ENCODE results near the gene SLC12A2. TPM values are rescaled to one million over a fixed set of nuclear protein-coding genes. Genes with fewer than 3 reads are reported as not detected.

SLC12A2 gene
- total RNA-seq (2021; ENCODE audit: unreplicated experiment) (41.2 TPM), Bru-seq, nascent RNA (percentile 78 among the genes with signal in this experiment), BruChase-seq, experiment 1, labeled RNA remaining after a 6-hour chase (percentile 81 among the genes with signal in this experiment), BruChase-seq, experiment 2, labeled RNA remaining after a 2-hour chase (percentile 76 among the genes with signal in this experiment)
- polyA plus RNA-seq (2012), result 8.1 and 11.1 TPM in 2 replicates
- long read RNA-seq, full-length matches to known transcripts, result 15 of 43 reads
- long read RNA-seq, partial matches to known transcripts, result 19 of 43 reads
- long read RNA-seq, other reads (novel, unspliced or antisense), result 9 of 43 reads

- Histone ChIP-seq H3K4me1 (ENCODE audit: control insufficient read depth in 1 of 2, insufficient read depth in 2 of 2, low read length in 2 of 2) (peaks cover 14 to 25% of the 10 kb centered on the region in 2 experiments; a peak in 3 of 4 replicates), H4K20me1 (ENCODE audit: insufficient read depth) (peaks cover 5% of the 10 kb centered on the region; the same call in 1 of the 2 replicates), H3K27me3 (ENCODE audit: insufficient read depth, low read length) (no peaks in the 10 kb centered on the region), H3K4me3 (replicated peaks in 1 of 2; ENCODE audit: low read depth in 1 of 2, low read length in 2 of 2) (peak within 1 kb of the TSS; percentile 75 to 77), H3K36me3 (ENCODE audit: control insufficient read depth in 1 of 2, insufficient read depth in 2 of 2, low read length in 2 of 2) (no peaks in the 10 kb centered on the region), H2AFZ (ENCODE audit: low read depth, low read length, poor library complexity, severe bottlenecking) (peak within 1 kb of the TSS; percentile 37), H3K9me2 (ENCODE audit: insufficient read depth) (no peaks in the 10 kb centered on the region), H3K4me2 (ENCODE audit: low read length) (peak within 1 kb of the TSS; percentile 92), H3K79me2 (ENCODE audit: insufficient read depth, low read length) (peaks cover 81% of the 10 kb centered on the region), H3K9ac (ENCODE audit: low read length) (peak within 1 kb of the TSS; percentile 87), H3K27ac (ENCODE audit: low read depth, low read length) (peak within 1 kb of the TSS; percentile 97), H3K9me3 (ENCODE audit: control insufficient read depth in 1 of 2, insufficient read depth in 1 of 2, low read depth in 1 of 2, low read length in 2 of 2) (no peaks in the 10 kb centered on the region)
- ChIA-PET RAD21 (ENCODE audit: low non-redundant PET in 1 of 2, low total read pairs in 2 of 2, uncharacterized antibody in 2 of 2, unreplicated experiment in 2 of 2) (no interaction called here), POLR2A (interaction anchor here (1.5 to 1.7 kb wide), 2 partner anchors 42 to 205 kb away, joined by 4 read pairs; no protein-coding TSS in a partner anchor), CTCF (interaction anchor here (2.2 kb wide), 1 partner anchor 205 kb away, joined by 15 read pairs; no protein-coding TSS in a partner anchor)
- ATAC-seq (peak; percentile 73), DNase-seq (ENCODE audit: low read depth, low spot score) (peak; percentile 95)
- intact Hi-C loops (cut with micrococcal nuclease), result loop anchor here (1.0 to 5.0 kb wide), 3 partner anchors 174 to 326 kb away; no protein-coding TSS in a partner anchor
- BruUV-seq (replicated peaks), result no TSS peak
- no peak for TF ChIP-seq FOSL1 (IDR thresholded peaks at IDR 0.05; ENCODE audit: low read depth)
- peak; percentile 84 for TF ChIP-seq POLR2A (IDR thresholded peaks at IDR 0.05; ENCODE audit: borderline replicate concordance, extremely low read depth, insufficient read depth, insufficient read length)
- TF ChIP-seq CEBPB (IDR thresholded peaks at IDR 0.05; ENCODE audit: low read depth), result no peak
- TF ChIP-seq EZH2phosphoT487 (IDR thresholded peaks at IDR 0.05; ENCODE audit: borderline replicate concordance), result no peak
- TF ChIP-seq ZNF274 (IDR thresholded peaks at IDR 0.05; ENCODE audit: low read depth, low read length), result no peak
- TF ChIP-seq EGR1 (IDR thresholded peaks at IDR 0.05; ENCODE audit: low read depth), result peak; percentile 98
- TF ChIP-seq, protein P1, sequence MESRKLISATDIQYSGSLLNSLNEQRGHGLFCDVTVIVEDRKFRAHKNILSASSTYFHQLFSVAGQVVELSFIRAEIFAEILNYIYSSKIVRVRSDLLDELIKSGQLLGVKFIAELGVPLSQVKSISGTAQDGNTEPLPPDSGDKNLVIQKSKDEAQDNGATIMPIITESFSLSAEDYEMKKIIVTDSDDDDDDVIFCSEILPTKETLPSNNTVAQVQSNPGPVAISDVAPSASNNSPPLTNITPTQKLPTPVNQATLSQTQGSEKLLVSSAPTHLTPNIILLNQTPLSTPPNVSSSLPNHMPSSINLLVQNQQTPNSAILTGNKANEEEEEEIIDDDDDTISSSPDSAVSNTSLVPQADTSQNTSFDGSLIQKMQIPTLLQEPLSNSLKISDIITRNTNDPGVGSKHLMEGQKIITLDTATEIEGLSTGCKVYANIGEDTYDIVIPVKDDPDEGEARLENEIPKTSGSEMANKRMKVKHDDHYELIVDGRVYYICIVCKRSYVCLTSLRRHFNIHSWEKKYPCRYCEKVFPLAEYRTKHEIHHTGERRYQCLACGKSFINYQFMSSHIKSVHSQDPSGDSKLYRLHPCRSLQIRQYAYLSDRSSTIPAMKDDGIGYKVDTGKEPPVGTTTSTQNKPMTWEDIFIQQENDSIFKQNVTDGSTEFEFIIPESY (IDR thresholded peaks at IDR 0.05; ENCODE audit: extremely low read depth, insufficient replicate concordance, low read length), result peak; percentile 97
- no peak for TF ChIP-seq REST (IDR thresholded peaks at IDR 0.05; ENCODE audit: low read depth)
- TF ChIP-seq, protein P2, sequence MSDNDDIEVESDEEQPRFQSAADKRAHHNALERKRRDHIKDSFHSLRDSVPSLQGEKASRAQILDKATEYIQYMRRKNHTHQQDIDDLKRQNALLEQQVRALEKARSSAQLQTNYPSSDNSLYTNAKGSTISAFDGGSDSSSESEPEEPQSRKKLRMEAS (IDR thresholded peaks at IDR 0.05), result peak; percentile 99
- 0 out of 2 replicates have a peak, but pooled peaks have one; percentile 16 for TF ChIP-seq JUND (IDR thresholded peaks at IDR 0.05)
- no peak for TF ChIP-seq ELF1 (IDR thresholded peaks at IDR 0.05; ENCODE audit: borderline replicate concordance, low read depth)
- peak; percentile 13 for TF ChIP-seq YY1 (IDR thresholded peaks at IDR 0.05; ENCODE audit: extremely low read depth, insufficient replicate concordance, low read depth, low read length)
- TF ChIP-seq CBX3 (IDR thresholded peaks at IDR 0.05; ENCODE audit: low read depth), result peak; percentile 86
- TF ChIP-seq EZH2 (IDR thresholded peaks at IDR 0.05), result no peak
- 0 out of 2 replicates have a peak, but pooled peaks have one; percentile 2 for TF ChIP-seq RAD21 (IDR thresholded peaks at IDR 0.05; ENCODE audit: low read depth)
- peak; percentile 93 for TF ChIP-seq POLR2AphosphoS5 (IDR thresholded peaks at IDR 0.05; ENCODE audit: low read depth, low read length)
- no peak for TF ChIP-seq SRF (IDR thresholded peaks at IDR 0.05; ENCODE audit: low read depth)
- TF ChIP-seq, protein P3, sequence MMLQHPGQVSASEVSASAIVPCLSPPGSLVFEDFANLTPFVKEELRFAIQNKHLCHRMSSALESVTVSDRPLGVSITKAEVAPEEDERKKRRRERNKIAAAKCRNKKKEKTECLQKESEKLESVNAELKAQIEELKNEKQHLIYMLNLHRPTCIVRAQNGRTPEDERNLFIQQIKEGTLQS (IDR thresholded peaks at IDR 0.05), result no peak
- peak; percentile 34 for TF ChIP-seq SP1 (IDR thresholded peaks at IDR 0.05; ENCODE audit: low read depth)
These were observed at the start of gene SLC12A2 for GRCh38 chr5:128083033-128083810. Gene SLC12A2, plus strand, starts transcription at chr5:128083766. Its CDS starts 189 bp downstream, at chr5:128083955.

All from HCT116 (cell line).